NCI-H2196 treated with DMSO at 0.1 percent for 48 hours (cell line): Measurements from ENCODE around the gene ECM1.

ENCODE experiments used
- DNase-seq: peaks from one replicate; lab custom pipeline; 2025; ENCODE audit not compliant: unreplicated experiment; lab: John Stamatoyannopoulos, UW

The ECM1 gene

GRCh38 chr1:150557065-150557600 lies 49.2 kb downstream of the ECM1 start:
- no peak for DNase-seq

- no peak for DNase-seq
Measured at GRCh38 chr1:150557813-150558212, 49.9 kb downstream of the ECM1 start.

GRCh38 chr1:150558303-150558704 lies 50.4 kb downstream of the ECM1 start:
- no peak for DNase-seq

- DNase-seq = no peak
Measured at GRCh38 chr1:150558761-150559655, 51.1 kb downstream of the ECM1 start.

- no peak for DNase-seq
Measured at GRCh38 chr1:150559656-150560010, 51.7 kb downstream of the ECM1 start.

GRCh38 chr1:150560011-150560438 lies 52.1 kb downstream of the ECM1 start:
- DNase-seq = peak; percentile 22

- DNase-seq = peak; percentile 95
Measured at GRCh38 chr1:150560576-150561253, 52.8 kb downstream of the ECM1 start.

GRCh38 chr1:150561254-150561973 lies 53.5 kb downstream of the ECM1 start:
- DNase-seq = peak; percentile 95

- DNase-seq = peak; percentile 90
Measured at GRCh38 chr1:150561974-150562445, 54.1 kb downstream of the ECM1 start.

- DNase-seq = no peak
Measured at GRCh38 chr1:150562446-150563339, 54.8 kb downstream of the ECM1 start.
